GM10847 (cell line): ENCODE data around the gene AUP1.

ENCODE experiments used
- POLR2A ChIP-seq: IDR thresholded peaks from 2 replicates; pipeline ENCODE4 v1.6.1; 2011; ENCODE audit not compliant: insufficient read length; ENCODE audit errors: extremely low read depth

AUP1 gene

GRCh38 chr2:74529357-74530238, at the start of gene AUP1, which contains the start of gene HTRA2:
Gene AUP1 (minus strand): TSS chr2:74529706. CDS start chr2:74529629, 77 bp downstream.
Gene HTRA2 (plus strand): TSS chr2:74529933. CDS start chr2:74530007, 74 bp downstream.
- peak; percentile 89 for TF ChIP-seq POLR2A

GRCh38 chr2:74578408-74578807, 48.9 kb upstream of the AUP1 start:
- TF ChIP-seq POLR2A: no peak

- TF ChIP-seq POLR2A: no peak
These were observed 47.9 kb upstream of the AUP1 start for GRCh38 chr2:74577448-74577847.

- TF ChIP-seq POLR2A: no peak
These were observed 47.3 kb upstream of the AUP1 start for GRCh38 chr2:74576863-74577229.

GRCh38 chr2:74576211-74576862, 46.8 kb upstream of the AUP1 start:
- TF ChIP-seq POLR2A: no peak

GRCh38 chr2:74575320-74575719, 45.8 kb upstream of the AUP1 start:
- no peak for TF ChIP-seq POLR2A

- TF ChIP-seq POLR2A: no peak
These were observed 44.4 kb upstream of the AUP1 start for GRCh38 chr2:74573747-74574562.

- TF ChIP-seq POLR2A: no peak
These were observed 42.8 kb upstream of the AUP1 start for GRCh38 chr2:74572178-74572925.

- TF ChIP-seq POLR2A: no peak
These were observed 41.6 kb upstream of the AUP1 start for GRCh38 chr2:74571058-74571457.

GRCh38 chr2:74569686-74570085, 40.2 kb upstream of the AUP1 start:
- TF ChIP-seq POLR2A: no peak

- no peak for TF ChIP-seq POLR2A
These were observed 38.4 kb upstream of the AUP1 start for GRCh38 chr2:74567881-74568280.

- TF ChIP-seq POLR2A: no peak
These were observed 37.2 kb upstream of the AUP1 start for GRCh38 chr2:74566754-74567085.

- no peak for TF ChIP-seq POLR2A
These were observed 36.7 kb upstream of the AUP1 start for GRCh38 chr2:74566076-74566753.

GRCh38 chr2:74564222-74564621, 34.7 kb upstream of the AUP1 start:
- no peak for TF ChIP-seq POLR2A
